K562 (cell line): ENCODE measurements around the gene EPB41L4B. TPM values are rescaled to one million over a fixed set of nuclear protein-coding genes. Genes with fewer than 3 reads are reported as not detected.

Source experiments
- ATAC-seq: fragments of 200-7000 bp; cut with Tn5 transposase; 3 replicates; pipeline ENCODE4 v1.9.1; 2020; ENCODE audit warnings: moderate library complexity
- BruUV-seq: library from RNA; stranded (reverse); fragments of 400-500 nt; replicated peaks from 2 replicates; lab custom pipeline; 2021; lab: Mats Ljungman, UMichigan
- CTCF ChIA-PET: fragments of 300-600 bp; formaldehyde crosslinking; extraction: SDS; loops from one replicate; lab custom pipeline; 2021; ENCODE audit warnings: low intra/inter-chr PET ratio; lab: Yijun Ruan, JAX
- POLR2A ChIA-PET: fragments of 300-600, 350-650 bp; sonication (Branson Sonifier 250); formaldehyde crosslinking; extraction: SDS; loops from one replicate; lab custom pipeline; 2021; ENCODE audit warnings: antibody characterized with exemption, inconsistent platforms; lab: Yijun Ruan, JAX
- DNase-seq, 4 experiments: peaks; one replicate each; pipeline versions ENCODE4 v3.0.0 to v3.0.0-alpha.2; 2011 to 2018; ENCODE audit warnings: low spot score in 3 of 4, mixed read lengths in 3 of 4; ENCODE audit errors: extremely low read depth in 1 of 4
- FAIRE-seq: peaks from 2 replicates; lab custom pipeline; 2011; peaks lifted over from hg19 to GRCh38; lab: Jason Lieb, UNC
- H2AFZ ChIP-seq: 2 replicates; pipeline ENCODE4 v1.6.0; 2011; ENCODE audit warnings: low read depth, low read length, control low read depth, inconsistent platforms
- H3K27ac ChIP-seq: fragments of 200-600 bp; 3 replicates; pipeline ENCODE4 v1.8.0; 2011; ENCODE audit warnings: low read depth, mild to moderate bottlenecking, control low read depth, inconsistent platforms, low read length, moderate library complexity, mixed read lengths; ENCODE audit errors: extremely low read depth
- H3K27me3 ChIP-seq, 2 experiments: fragments of 300-600 bp in 1 of 2; 2 replicates in 1 of 2; 3 replicates in 1 of 2; pipeline versions ENCODE4 v1.6.0 to v1.8.0; 2011; ENCODE audit warnings: inconsistent platforms in 2 of 2, low read length in 2 of 2, mild to moderate bottlenecking in 1 of 2, mixed read lengths in 1 of 2, moderate library complexity in 1 of 2; ENCODE audit not compliant: control insufficient read depth in 2 of 2, insufficient read depth in 2 of 2
- H3K36me3 ChIP-seq: fragments of 300-600 bp; 3 replicates; pipeline ENCODE4 v1.8.0; 2011; ENCODE audit warnings: mild to moderate bottlenecking, low read length, inconsistent platforms; ENCODE audit not compliant: control insufficient read depth, insufficient read depth
- H3K4me1 ChIP-seq, 2 experiments: fragments of 200-600 bp in 1 of 2; replicated peaks in 1 of 2; 2 replicates in 1 of 2; 3 replicates in 1 of 2; pipeline versions ENCODE4 v1.5.1 to v1.8.0; 2011; ENCODE audit warnings: inconsistent platforms in 2 of 2, low read length in 2 of 2, mild to moderate bottlenecking in 1 of 2, mixed read lengths in 1 of 2, moderate library complexity in 1 of 2; ENCODE audit not compliant: control insufficient read depth in 2 of 2, insufficient read depth in 2 of 2
- H3K4me2 ChIP-seq: 2 replicates; pipeline ENCODE4 v1.6.1; 2011; ENCODE audit warnings: low read length, control low read depth, inconsistent platforms, mixed read lengths; ENCODE audit not compliant: insufficient read depth
- H3K4me3 ChIP-seq: fragments of 200-600 bp; sonication (generic), shearing (Covaris generic); 2 replicates; pipeline ENCODE4 v1.5.1; 2016; ENCODE audit warnings: control low read depth, inconsistent platforms
- H3K79me2 ChIP-seq: fragments of 200-600 bp; 3 replicates; pipeline ENCODE4 v1.8.0; 2011; ENCODE audit warnings: low read length, inconsistent platforms; ENCODE audit not compliant: control insufficient read depth, insufficient read depth
- H3K9ac ChIP-seq, 2 experiments: 2 replicates each; pipeline versions ENCODE4 v1.6.0 to v1.6.1; 2011; ENCODE audit warnings: low read depth in 2 of 2, low read length in 2 of 2, control low read depth in 1 of 2, inconsistent platforms in 1 of 2, mild to moderate bottlenecking in 1 of 2, mixed read lengths in 1 of 2; ENCODE audit not compliant: insufficient read depth in 1 of 2
- H3K9me1 ChIP-seq: one replicate; pipeline ENCODE4 v1.6.0; 2011; ENCODE audit warnings: inconsistent platforms, mild to moderate bottlenecking, low read length, moderate library complexity; ENCODE audit not compliant: control insufficient read depth, insufficient read depth
- H3K9me3 ChIP-seq: replicated peaks from 2 replicates; pipeline ENCODE4 v1.5.1; 2011; ENCODE audit warnings: low read depth, low read length, inconsistent platforms; ENCODE audit not compliant: control insufficient read depth, insufficient read depth
- H4K20me1 ChIP-seq: replicated peaks from 2 replicates; pipeline ENCODE4 v1.6.1; 2011; ENCODE audit warnings: low read length, inconsistent platforms, mixed read lengths; ENCODE audit not compliant: control insufficient read depth, insufficient read depth
- ARNT ChIP-seq, 2 experiments: fragments of 450-650 bp; IDR thresholded peaks; 2 replicates each; pipeline ENCODE4 v1.6.1; 2016; ENCODE audit warnings: mild to moderate bottlenecking in 1 of 2
- GMEB1 ChIP-seq: fragments of 250-450 bp; sonication (Bioruptor Pico); IDR thresholded peaks from 2 replicates; pipeline ENCODE4 v1.4.0; 2020; ENCODE audit warnings: mild to moderate bottlenecking
- IRF9 ChIP-seq: fragments of 450-650 bp; IDR thresholded peaks from 2 replicates; pipeline ENCODE4 v1.6.1; 2016; ENCODE audit warnings: missing biosample characterization, missing genetic modification characterization
- NFIX ChIP-seq: fragments of 250-450 bp; sonication (Bioruptor Pico); IDR thresholded peaks from 2 replicates; pipeline ENCODE4 v1.4.0; 2020; ENCODE audit warnings: low read depth, mild to moderate bottlenecking, moderate library complexity
- SP2 ChIP-seq: IDR thresholded peaks from 2 replicates; pipeline ENCODE4 v1.6.1; 2011; ENCODE audit warnings: mild to moderate bottlenecking, low read depth, low read length, moderate library complexity; ENCODE audit not compliant: poor library complexity, severe bottlenecking; ENCODE audit errors: extremely low read depth
- TGIF2 ChIP-seq: sonication (generic); formaldehyde crosslinking; IDR thresholded peaks from 2 replicates; pipeline ENCODE4 v1.8.1; 2022; ENCODE audit warnings: mild to moderate bottlenecking, missing genetic modification reagents, moderate library complexity
- ZFP91 ChIP-seq: sonication (generic); formaldehyde crosslinking; IDR thresholded peaks from 2 replicates; pipeline ENCODE4 v1.8.0; 2022; ENCODE audit warnings: mild to moderate bottlenecking, missing genetic modification reagents
- WGBS: fragments of 100-300 bp; shearing (Covaris generic); methylation state at CpG from one replicate; pipeline ENCODE4 v1.1.6; 2016; ENCODE audit warnings: low coverage, mixed read lengths; ENCODE audit not compliant: insufficient coverage; ENCODE audit errors: missing lambda C conversion rate; 5-methylcytosine and 5-hydroxymethylcytosine counted together
- in situ Hi-C: fragments of 300-500 bp; cut with MboI; formaldehyde crosslinking; loops from 4 replicates; pipeline ENCODE4 v1.15.0; 2018; ENCODE audit warnings: inconsistent platforms, mixed read lengths
- intact Hi-C: fragments of 100-400 bp; cut with micrococcal nuclease; formaldehyde crosslinking; loops from 2 replicates; pipeline ENCODE4 v1.14.2; 2022
- polyA plus RNA-seq, 8 experiments: library from polyadenylated mRNA; depleted of rRNA in 4 of 8; stranded (reverse) in 5 of 8; unstranded in 3 of 8; fragments of >200 nt; fragmentation: Nextera tagmentation in 2 of 8; fragmentation: Illumina TruSeq in 1 of 8; extraction: Ambion mirVana in 2 of 8; extraction: Trizol in 1 of 8; gene quantifications; 2 replicates each; pipeline versions ENCODE4 v1.2.1 to v1.2.3, GENCODE V29; 2011 to 2014; ENCODE audit warnings: inconsistent platforms in 1 of 8, missing spikeins in 1 of 8
- total RNA-seq, 7 experiments: library from RNA; depleted of rRNA in 6 of 7; stranded (reverse); fragments of >200 nt in 6 of 7; fragmentation: Illumina TruSeq in 2 of 7; extraction: Trizol in 2 of 7; gene quantifications; 2 replicates each; pipeline versions ENCODE4 v1.2.1 to v1.2.3, GENCODE V29; 2011 to 2021; ENCODE audit warnings: low replicate concordance in 1 of 7

Gene EPB41L4B
- total and polyA plus RNA-seq, 9 of the 15 experiments (the other 6 are each of a cell fraction or from before 2014, with no cell fraction given) = 0.09 to 0.38 (median 0.21) TPM

GRCh38 chr9:109307380-109308240 is 13.2 kb downstream of the EPB41L4B start:
- H3K4me2 ChIP-seq = no peak overlapping the region
- peaks cover 33 to 50% of the 10 kb centered on the region in 2 experiments; a peak in 4 of 5 replicates for H3K27me3 ChIP-seq
- ChIA-PET POLR2A (interaction anchor here (1.4 kb wide), 1 partner anchor 9 kb away, joined by 3 read pairs; no protein-coding TSS in a partner anchor), CTCF (no interaction called here)
- no peak overlapping the region for H2AFZ ChIP-seq
- DNase-seq = no peak
- H3K9me3 ChIP-seq = no peaks in the 10 kb centered on the region
- no peak for TF ChIP-seq IRF9 (tag)
- TF ChIP-seq ARNT (IDR thresholded peaks at IDR 0.05) = no peak
- TF ChIP-seq GMEB1 (CRISPR knock-in tag) = no peak
- no peak for TF ChIP-seq ZFP91 (CRISPR knock-in tag)
- no peak for TF ChIP-seq NFIX (CRISPR knock-in tag)
- TF ChIP-seq TGIF2 (CRISPR knock-in tag) = no peak
- no peak for TF ChIP-seq SP2
- H4K20me1 ChIP-seq = no peaks in the 10 kb centered on the region
- no peak overlapping the region for H3K9ac ChIP-seq
- in situ Hi-C loops (no loop called here), intact Hi-C loops (no loop called here)
- H3K79me2 ChIP-seq = no peaks in the 10 kb centered on the region
- no peak for ATAC-seq
- H3K4me1 ChIP-seq = no peaks in the 10 kb centered on the region
- FAIRE-seq = no peak
- no peak overlapping the region for H3K27ac ChIP-seq
- H3K36me3 ChIP-seq = no peaks in the 10 kb centered on the region
- no peaks in the 10 kb centered on the region for H3K9me1 ChIP-seq
- no TSS peak for BruUV-seq
- H3K4me3 ChIP-seq = no peak overlapping the region
- 0% methylated on average over 18 of the region's 18 CpGs for WGBS
